ENCODE measurements around the gene PWWP2B. TPM values are rescaled to one million over a fixed set of nuclear protein-coding genes. Genes with fewer than 3 reads are reported as not detected.
"Not testable (repeated sequence)": the region's sequence is repeated elsewhere in the genome, so short reads cannot be mapped to it uniquely, and the experiment has no call there.

Gene PWWP2B
- total and polyA plus RNA-seq, 2 experiments from 2014 or later, result 11.8 to 35.7 TPM

- H3K9me3 ChIP-seq (ENCODE audit: low read depth), result no peaks in the 10 kb centered on the region
- no peak for TF ChIP-seq CTCF (IDR thresholded peaks at IDR 0.05; ENCODE audit: low read depth, low read length)
- no peak for DNase-seq (ENCODE audit: low read depth in 1 of 2, low spot score in 1 of 2)
- H3K36me3 ChIP-seq, result peaks cover 3% of the 10 kb centered on the region
- H3K4me3 ChIP-seq, result no peak overlapping the region
- H3K4me1 ChIP-seq (ENCODE audit: low read depth), result no peaks in the 10 kb centered on the region
- no peak overlapping the region for H3K27ac ChIP-seq
- no peaks in the 10 kb centered on the region for H3K27me3 ChIP-seq
These were observed 46.1 kb upstream of the PWWP2B start for GRCh38 chr10:132350946-132351345.

GRCh38 chr10:132351611-132352010, 45.4 kb upstream of the PWWP2B start:
- no peak overlapping the region for H3K27ac ChIP-seq

GRCh38 chr10:132352462-132353308, 44.3 kb upstream of the PWWP2B start:
- peak; percentile 76 to 80 for DNase-seq (ENCODE audit: low read depth in 1 of 2, low spot score in 1 of 2)
- not testable (repeated sequence) for H3K4me3 ChIP-seq; H3K36me3 ChIP-seq; H3K4me1 ChIP-seq (ENCODE audit: low read depth); H3K27ac ChIP-seq; H3K27me3 ChIP-seq; H3K9me3 ChIP-seq (ENCODE audit: low read depth)
- TF ChIP-seq CTCF (IDR thresholded peaks at IDR 0.05; ENCODE audit: low read depth, low read length), result peak; percentile 56

More at GRCh38 chr10:132351611-132352010, 45.4 kb upstream of the PWWP2B start:
- Histone ChIP-seq H3K9me3 (ENCODE audit: low read depth) (no peaks in the 10 kb centered on the region), H3K27me3 (no peaks in the 10 kb centered on the region), H3K4me1 (ENCODE audit: low read depth) (no peaks in the 10 kb centered on the region), H3K36me3 (peaks cover 3% of the 10 kb centered on the region), H3K4me3 (no peak overlapping the region)
- DNase-seq (ENCODE audit: low read depth in 1 of 2, low spot score in 1 of 2), result no peak
- TF ChIP-seq CTCF (IDR thresholded peaks at IDR 0.05; ENCODE audit: low read depth, low read length), result no peak

GRCh38 chr10:132353456-132354355, 43.3 kb upstream of the PWWP2B start:
- no peak overlapping the region for H3K27ac ChIP-seq

More at GRCh38 chr10:132353456-132354355, 43.3 kb upstream of the PWWP2B start:
- Histone ChIP-seq H3K9me3 (ENCODE audit: low read depth) (no peaks in the 10 kb centered on the region), H3K27me3 (no peaks in the 10 kb centered on the region), H3K36me3 (peaks cover 3% of the 10 kb centered on the region), H3K4me3 (no peak overlapping the region), H3K4me1 (ENCODE audit: low read depth) (no peaks in the 10 kb centered on the region)
- TF ChIP-seq CTCF (IDR thresholded peaks at IDR 0.05; ENCODE audit: low read depth, low read length), result no peak
- no peak for DNase-seq (ENCODE audit: low read depth in 1 of 2, low spot score in 1 of 2)
